T-cell (primary cell): ENCODE measurements around the gene PDE4A. TPM values are rescaled to one million over a fixed set of nuclear protein-coding genes. Genes with fewer than 3 reads are reported as not detected.
"Not testable (repeated sequence)": the region's sequence is repeated elsewhere in the genome, so short reads cannot be mapped to it uniquely, and the experiment has no call there.

Experiments used
- ATAC-seq, 4 experiments: fragments of 200-7000 bp in 3 of 4; fragments of 150-1000 bp in 1 of 4; cut with Tn5 transposase; replicated peaks in 1 of 4; 1 replicate in 3 of 4; 2 replicates in 1 of 4; pipeline ENCODE4 v1.10.0; 2021; ENCODE audit warnings: moderate library complexity in 3 of 4, mild to moderate bottlenecking in 2 of 4, moderate number of reproducible peaks in 1 of 4
- CTCF ChIA-PET, 2 donors: fragments of 300-600 bp; sonication (Branson Sonifier 250); formaldehyde crosslinking; loops; one replicate each; lab custom pipeline; 2022; ENCODE audit warnings: antibody characterized with exemption in 2 of 2; lab: Charles Lee
- POLR2A ChIA-PET, 2 donors: fragments of 300-600 bp; sonication (Branson Sonifier 250); formaldehyde crosslinking; loops; one replicate each; lab custom pipeline; 2022; ENCODE audit warnings: antibody characterized with exemption in 2 of 2; lab: Charles Lee
- DNase-seq, 35 experiments: peaks; one replicate each; pipeline versions ENCODE4 v3.0.0 to v3.0.0-alpha.2; 2013 to 2023
- H3K27ac ChIP-seq: one replicate; pipeline ENCODE4 v1.5.1; 2013; ENCODE audit warnings: low read length
- H3K27me3 ChIP-seq, 2 experiments: replicated peaks in 1 of 2; 1 replicate in 1 of 2; 2 replicates in 1 of 2; pipeline versions ENCODE4 v1.6.1 to v1.7.0; 2013; ENCODE audit warnings: low read length in 1 of 2, mixed read lengths in 1 of 2; ENCODE audit not compliant: control insufficient read depth in 2 of 2, insufficient read depth in 2 of 2; ENCODE audit errors: extremely low read depth in 1 of 2
- H3K36me3 ChIP-seq, 2 donors: 1 replicate in 1 of 2; 2 replicates in 1 of 2; pipeline versions ENCODE4 v1.6.1 to v1.7.0; 2013; ENCODE audit warnings: low read length in 1 of 2; ENCODE audit not compliant: control insufficient read depth in 2 of 2, insufficient read depth in 1 of 2; ENCODE audit errors: extremely low read depth in 1 of 2
- H3K4me1 ChIP-seq, 2 experiments: 1 replicate in 1 of 2; 2 replicates in 1 of 2; pipeline versions ENCODE4 v1.6.1 to v1.7.0; 2013; ENCODE audit warnings: low read length in 2 of 2, mixed read lengths in 1 of 2; ENCODE audit not compliant: insufficient read depth in 2 of 2, control insufficient read depth in 1 of 2; ENCODE audit errors: extremely low read depth in 1 of 2
- H3K4me3 ChIP-seq, 2 donors: 1 replicate in 1 of 2; 2 replicates in 1 of 2; pipeline versions ENCODE4 v1.5.1 to v1.7.0; 2013; ENCODE audit warnings: mild to moderate bottlenecking in 2 of 2, low read length in 1 of 2, moderate library complexity in 1 of 2; ENCODE audit not compliant: control insufficient read depth in 1 of 2; ENCODE audit errors: extremely low read depth in 1 of 2
- H3K9me3 ChIP-seq: 2 replicates; pipeline ENCODE4 v1.7.0; 2013
- H3K27ac Mint-ChIP-seq, 2 donors: one replicate each; pipeline ENCODE4 v1.8.0; 2020 to 2021; ENCODE audit warnings: mild to moderate bottlenecking in 2 of 2, mixed read lengths in 2 of 2
- H3K27me3 Mint-ChIP-seq, 2 donors: one replicate each; pipeline ENCODE4 v1.8.0; 2021 to 2022; ENCODE audit warnings: mixed read lengths in 2 of 2
- H3K36me3 Mint-ChIP-seq: one replicate; pipeline ENCODE4 v1.8.0; 2021; ENCODE audit warnings: mixed read lengths
- H3K4me1 Mint-ChIP-seq, 3 donors: one replicate each; pipeline ENCODE4 v1.8.0; 2020 to 2022; ENCODE audit warnings: mixed read lengths in 3 of 3, mild to moderate bottlenecking in 1 of 3
- H3K4me3 Mint-ChIP-seq, 3 donors: one replicate each; pipeline ENCODE4 v1.8.0; 2020 to 2022; ENCODE audit warnings: mild to moderate bottlenecking in 3 of 3, mixed read lengths in 3 of 3, moderate library complexity in 3 of 3
- H3K9me3 Mint-ChIP-seq, 3 donors: one replicate each; pipeline ENCODE4 v1.8.0; 2020 to 2022; ENCODE audit warnings: mixed read lengths in 3 of 3
- WGBS: methylation state at CpG from one replicate; pipeline ENCODE4 v1.1.5; 2013; ENCODE audit warnings: missing lambda C conversion rate; ENCODE audit not compliant: insufficient coverage; 5-methylcytosine and 5-hydroxymethylcytosine counted together
- total RNA-seq, 35 experiments: library from RNA in 6 of 35; stranded (reverse) in 6 of 35; fragments of 120-200 nt in 1 of 35; gene quantifications; one replicate each; pipeline versions ENCODE4 v1.2.1 to v1.2.4 and lab custom pipeline; 2013 to 2026

Gene PDE4A
- total RNA-seq, 5 donors from 2014 or later (not counting 1 experiment from before 2014, with no cell fraction given): 2.2 to 13.3 (median 6.2) TPM

GRCh38 chr19:10454267-10454666 lies 33.9 kb downstream of the PDE4A start:
- no peaks in the 10 kb centered on the region for H3K9me3 ChIP-seq
- peaks cover 0 to 21% of the 10 kb centered on the region in 2 experiments for H3K27me3 ChIP-seq
- 50% methylated on average over 1 of the region's 5 CpGs for WGBS
- DNase-seq: no peak
- Mint-ChIP-seq H3K36me3 (peaks cover 4% of the 10 kb centered on the region), H3K9me3 (no peaks in the 10 kb centered on the region), H3K4me1 (peaks cover 0 to 8% (median 0%) of the 10 kb centered on the region in 3 donors), H3K4me3 (no peak overlapping the region), H3K27ac (no peak overlapping the region), H3K27me3 (peaks cover 3 to 15% of the 10 kb centered on the region in 2 donors)
- H3K4me1 ChIP-seq: no peaks in the 10 kb centered on the region
- no peak overlapping the region for H3K4me3 ChIP-seq
- ATAC-seq: no peak
- POLR2A ChIA-PET: no interaction called here
- H3K36me3 ChIP-seq: no peaks in the 10 kb centered on the region
- CTCF ChIA-PET: interaction anchor here in 1 of 2 donors (1.1 kb wide), 1 partner anchor 26 kb away, joined by 3 read pairs; no protein-coding TSS in a partner anchor
- H3K27ac ChIP-seq: no peak overlapping the region

- H3K9me3 ChIP-seq, H3K27me3 Mint-ChIP-seq, H3K36me3 Mint-ChIP-seq, DNase-seq, ATAC-seq, H3K36me3 ChIP-seq, H3K27ac ChIP-seq, H3K9me3 Mint-ChIP-seq, H3K27ac Mint-ChIP-seq, POLR2A ChIA-PET, H3K4me3 ChIP-seq, CTCF ChIA-PET, H3K4me3 Mint-ChIP-seq: not testable (repeated sequence)
- peaks cover 0 to 15% (median 8%) of the 10 kb centered on the region in 3 donors for H3K4me1 Mint-ChIP-seq
- Histone ChIP-seq H3K27me3 (peaks cover 0 to 11% of the 10 kb centered on the region in 2 experiments), H3K4me1 (peaks cover 0 to 12% of the 10 kb centered on the region in 2 experiments)
- 88% methylated on average over 6 of the region's 7 CpGs for WGBS
Measured at GRCh38 chr19:10458733-10459132, 38.4 kb downstream of the PDE4A start.

GRCh38 chr19:10460714-10461046 lies 40.3 kb downstream of the PDE4A start:
- Histone ChIP-seq H3K27ac (no peak overlapping the region), H3K27me3 (peaks cover 0 to 4% of the 10 kb centered on the region in 2 experiments), H3K36me3 (no peaks in the 10 kb centered on the region), H3K4me3 (no peak overlapping the region), H3K4me1 (peaks cover 0 to 12% of the 10 kb centered on the region in 2 experiments), H3K9me3 (no peaks in the 10 kb centered on the region)
- Mint-ChIP-seq H3K4me1 (peaks cover 0 to 15% (median 8%) of the 10 kb centered on the region in 3 donors), H3K27me3 (no peaks in the 10 kb centered on the region), H3K27ac (peak overlapping the region; percentile 11 to 19), H3K4me3 (peak overlapping the region; percentile 43 to 71 (median 51)), H3K9me3 (no peaks in the 10 kb centered on the region), H3K36me3 (no peaks in the 10 kb centered on the region)
- DNase-seq (no peak), ATAC-seq (no peak)
- ChIA-PET CTCF (interaction anchor here (0.6 to 1.0 kb wide), 2 partner anchors 33 kb away, joined by 3 to 4 read pairs; no protein-coding TSS in a partner anchor), POLR2A (no interaction called here)
- WGBS: 39% methylated on average over 7 of the region's 8 CpGs

GRCh38 chr19:10461047-10461949 lies 41.0 kb downstream of the PDE4A start:
- no peaks in the 10 kb centered on the region for H3K9me3 Mint-ChIP-seq
- ChIA-PET POLR2A (interaction anchor here in 1 of 2 donors (0.5 kb wide), 1 partner anchor 56 kb away, joined by 3 read pairs; no protein-coding TSS in a partner anchor), CTCF (interaction anchor here (0.6 to 1.0 kb wide), 5 partner anchors 32 to 403 kb away, joined by 3 to 8 read pairs (median 4); no protein-coding TSS in a partner anchor)
- Histone ChIP-seq H3K9me3 (no peaks in the 10 kb centered on the region), H3K4me3 (peak overlapping the region; percentile 44 to 49), H3K27ac (no peak overlapping the region), H3K4me1 (peaks cover 0 to 12% of the 10 kb centered on the region in 2 experiments), H3K27me3 (peaks cover 0 to 4% of the 10 kb centered on the region in 2 experiments), H3K36me3 (no peaks in the 10 kb centered on the region)
- H3K27me3 Mint-ChIP-seq: no peaks in the 10 kb centered on the region
- peaks cover 0 to 15% (median 8%) of the 10 kb centered on the region in 3 donors for H3K4me1 Mint-ChIP-seq
- DNase-seq (peak; percentile 54 to 89 (median 77)), ATAC-seq (peak; percentile 85 to 86 (median 86))
- H3K27ac Mint-ChIP-seq: peak overlapping the region; percentile 11 to 19
- H3K4me3 Mint-ChIP-seq: peak overlapping the region; percentile 55 to 71 (median 60)
- WGBS: 8% methylated on average over 38 of the region's 45 CpGs
- no peaks in the 10 kb centered on the region for H3K36me3 Mint-ChIP-seq

- not testable (repeated sequence) for H3K27ac Mint-ChIP-seq
Measured at GRCh38 chr19:10462042-10462441, 41.7 kb downstream of the PDE4A start.

GRCh38 chr19:10462557-10462956 lies 42.2 kb downstream of the PDE4A start:
- DNase-seq (no peak), ATAC-seq (no peak)
- ChIA-PET CTCF (interaction anchor here (0.6 kb wide), 2 partner anchors 50 to 162 kb away, joined by 3 to 4 read pairs; no protein-coding TSS in a partner anchor), POLR2A (no interaction called here)
- Histone ChIP-seq H3K4me1 (peaks cover 0 to 12% of the 10 kb centered on the region in 2 experiments), H3K27me3 (peaks cover 0 to 7% of the 10 kb centered on the region in 2 experiments), H3K36me3 (no peaks in the 10 kb centered on the region), H3K27ac (no peak overlapping the region), H3K4me3 (no peak overlapping the region), H3K9me3 (no peaks in the 10 kb centered on the region)
- Mint-ChIP-seq H3K4me1 (peaks cover 0 to 15% (median 8%) of the 10 kb centered on the region in 3 donors), H3K4me3 (peak overlapping the region in 2 of 3 donors; percentile 34 to 71), H3K36me3 (peaks cover 4% of the 10 kb centered on the region), H3K27me3 (no peaks in the 10 kb centered on the region), H3K27ac (no peak overlapping the region), H3K9me3 (no peaks in the 10 kb centered on the region)
- WGBS: 86% methylated on average over 1 of the region's 4 CpGs

More at GRCh38 chr19:10462042-10462441, 41.7 kb downstream of the PDE4A start:
- H3K9me3 Mint-ChIP-seq, H3K27me3 Mint-ChIP-seq, H3K27ac ChIP-seq, POLR2A ChIA-PET, H3K9me3 ChIP-seq, H3K36me3 Mint-ChIP-seq, H3K36me3 ChIP-seq, H3K27me3 ChIP-seq, DNase-seq, ATAC-seq: not testable (repeated sequence)
- Histone ChIP-seq H3K4me3 (peak overlapping the region in 1 of 2 donors; percentile 49), H3K4me1 (peaks cover 0 to 12% of the 10 kb centered on the region in 2 experiments)
- 100% methylated on average over 4 of the region's 15 CpGs for WGBS
- H3K4me3 Mint-ChIP-seq: peak overlapping the region; percentile 54 to 71 (median 60)
- peaks cover 0 to 15% (median 8%) of the 10 kb centered on the region in 3 donors for H3K4me1 Mint-ChIP-seq
- CTCF ChIA-PET: interaction anchor here (0.6 kb wide), 2 partner anchors 50 to 161 kb away, joined by 3 to 4 read pairs; no protein-coding TSS in a partner anchor
